22Rv1 (cell line): Measurements from ENCODE around the gene SDSL.

Source experiments
- H3K27ac ChIP-seq: fragments of 450-650 bp; 2 replicates; pipeline ENCODE4 v1.5.1; 2017
- ZFX ChIP-seq: fragments of 450-650 bp; IDR thresholded peaks from 2 replicates; pipeline ENCODE4 v1.6.1; 2017; ENCODE audit warnings: antibody characterized with exemption, borderline replicate concordance
- TF ChIP-seq, protein P1 (sequence below): fragments of 450-650 bp; IDR thresholded peaks from 2 replicates; pipeline ENCODE4 v1.5.1; 2017; ENCODE audit warnings: mild to moderate bottlenecking

The SDSL gene

DNA sequence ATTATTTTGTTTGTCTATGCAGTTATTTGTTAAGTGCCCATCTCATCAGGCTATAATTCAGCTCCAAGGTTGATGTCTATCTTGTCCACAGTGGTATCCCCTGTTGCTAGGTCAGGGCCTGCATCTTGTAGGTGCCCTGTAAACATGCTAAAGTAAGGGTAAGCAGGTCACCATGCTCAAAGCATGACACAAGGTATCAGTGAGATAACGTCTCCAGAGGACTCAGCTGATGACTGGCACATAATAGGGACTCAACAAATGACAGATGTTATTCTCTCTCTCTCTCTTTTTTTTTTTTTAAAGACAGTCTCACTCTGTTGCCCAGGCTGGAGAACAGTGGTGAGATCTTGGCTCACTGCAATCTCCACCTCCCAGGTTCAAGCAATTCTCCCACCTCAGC, 2.3 kb downstream of the SDSL start:
- TF ChIP-seq, protein P1, sequence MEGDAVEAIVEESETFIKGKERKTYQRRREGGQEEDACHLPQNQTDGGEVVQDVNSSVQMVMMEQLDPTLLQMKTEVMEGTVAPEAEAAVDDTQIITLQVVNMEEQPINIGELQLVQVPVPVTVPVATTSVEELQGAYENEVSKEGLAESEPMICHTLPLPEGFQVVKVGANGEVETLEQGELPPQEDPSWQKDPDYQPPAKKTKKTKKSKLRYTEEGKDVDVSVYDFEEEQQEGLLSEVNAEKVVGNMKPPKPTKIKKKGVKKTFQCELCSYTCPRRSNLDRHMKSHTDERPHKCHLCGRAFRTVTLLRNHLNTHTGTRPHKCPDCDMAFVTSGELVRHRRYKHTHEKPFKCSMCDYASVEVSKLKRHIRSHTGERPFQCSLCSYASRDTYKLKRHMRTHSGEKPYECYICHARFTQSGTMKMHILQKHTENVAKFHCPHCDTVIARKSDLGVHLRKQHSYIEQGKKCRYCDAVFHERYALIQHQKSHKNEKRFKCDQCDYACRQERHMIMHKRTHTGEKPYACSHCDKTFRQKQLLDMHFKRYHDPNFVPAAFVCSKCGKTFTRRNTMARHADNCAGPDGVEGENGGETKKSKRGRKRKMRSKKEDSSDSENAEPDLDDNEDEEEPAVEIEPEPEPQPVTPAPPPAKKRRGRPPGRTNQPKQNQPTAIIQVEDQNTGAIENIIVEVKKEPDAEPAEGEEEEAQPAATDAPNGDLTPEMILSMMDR = no peak
- no peak for TF ChIP-seq ZFX
- no peak overlapping the region for H3K27ac ChIP-seq

DNA sequence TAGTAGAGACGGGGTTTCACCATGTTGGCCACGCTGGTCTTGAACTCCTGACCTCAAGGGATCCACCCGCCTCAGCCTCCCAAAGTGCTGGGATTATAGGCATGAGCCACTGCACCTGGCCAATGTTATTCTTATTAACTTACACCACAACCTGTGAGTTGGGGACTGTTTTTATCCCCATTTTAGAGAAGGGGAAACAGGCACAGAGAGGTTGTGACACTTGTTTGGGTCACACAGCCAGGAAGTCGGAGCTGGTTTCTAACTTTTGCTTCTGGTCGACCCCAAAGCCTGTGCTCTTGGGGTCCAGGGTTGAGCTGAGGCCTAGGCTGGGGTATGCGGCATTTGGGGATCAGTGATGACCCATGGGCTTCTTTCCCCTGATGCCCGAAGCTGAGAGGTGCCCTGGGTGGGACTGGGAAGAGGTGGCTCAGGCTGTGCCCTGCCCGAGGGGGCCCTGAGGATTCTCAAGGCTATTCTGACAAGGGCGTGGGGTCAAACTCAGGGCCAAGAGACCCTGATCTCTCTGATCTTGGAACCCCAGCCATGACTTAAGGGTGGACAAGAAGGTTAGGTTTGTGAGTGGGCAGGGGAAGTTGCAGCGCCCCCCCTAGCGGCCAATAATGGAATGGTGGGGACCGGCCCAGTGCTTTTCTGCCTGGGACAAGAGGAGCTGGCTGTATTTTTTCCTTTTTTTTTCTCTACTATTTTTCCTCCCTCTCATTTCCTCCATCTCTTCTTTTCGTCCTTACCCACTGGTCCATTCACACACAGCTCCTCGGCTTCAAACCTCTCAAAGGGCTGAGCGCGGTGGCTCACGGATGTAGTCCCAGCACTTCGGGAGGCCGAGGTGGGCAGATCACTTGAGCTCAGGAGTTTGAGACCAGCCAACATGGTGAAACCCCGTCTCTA, 3.0 kb downstream of the SDSL start:
- TF ChIP-seq, protein P1 = peak; percentile 99
- TF ChIP-seq ZFX = no peak

DNA sequence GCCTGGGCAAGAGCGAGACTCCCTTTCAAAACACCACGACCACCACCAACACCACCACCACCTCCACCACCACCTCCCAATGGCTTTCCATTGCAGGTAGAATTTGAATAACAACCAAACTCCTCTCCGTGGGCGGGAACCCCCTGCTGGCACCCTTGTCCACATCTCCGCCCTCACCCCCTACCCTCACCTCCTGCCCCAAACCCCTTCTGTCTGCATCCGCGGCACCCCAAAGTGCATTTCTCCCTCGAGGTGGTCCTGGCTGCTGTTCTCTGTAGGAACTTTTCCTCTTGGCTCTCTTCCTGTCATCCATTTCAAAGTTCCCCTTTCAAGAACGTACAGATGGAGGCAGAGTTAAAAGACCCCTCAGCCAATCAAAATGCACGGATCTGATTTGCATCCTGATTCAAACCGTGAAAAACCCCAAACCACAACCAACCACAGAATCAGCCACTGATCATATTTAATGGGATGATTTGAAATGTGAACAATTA, 3.8 kb downstream of the SDSL start:
- TF ChIP-seq ZFX = no peak
- TF ChIP-seq, protein P1 = no peak
- no peak overlapping the region for H3K27ac ChIP-seq

More for the DNA sequence above, 3.0 kb downstream of the SDSL start:
- H3K27ac ChIP-seq = no peak overlapping the region

DNA sequence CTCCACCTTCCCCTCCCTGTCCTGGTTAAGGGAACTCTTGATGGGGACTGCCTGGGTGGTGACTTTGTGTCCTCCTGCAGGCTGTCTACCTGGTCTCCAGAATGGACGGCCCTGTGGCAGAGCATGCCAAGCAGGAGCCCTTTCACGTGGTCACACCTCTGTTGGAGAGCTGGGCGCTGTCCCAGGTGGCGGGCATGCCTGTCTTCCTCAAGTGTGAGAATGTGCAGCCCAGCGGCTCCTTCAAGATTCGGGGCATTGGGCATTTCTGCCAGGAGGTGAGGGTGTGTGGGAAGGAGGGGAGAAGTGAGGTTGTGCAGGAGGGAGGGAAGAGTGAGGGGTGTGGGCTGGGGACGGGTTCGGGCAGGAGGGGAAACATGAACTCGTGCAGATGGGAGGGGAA, 5.7 kb downstream of the SDSL start:
- TF ChIP-seq, protein P1 = no peak
- TF ChIP-seq ZFX = no peak
- no peak overlapping the region for H3K27ac ChIP-seq

DNA sequence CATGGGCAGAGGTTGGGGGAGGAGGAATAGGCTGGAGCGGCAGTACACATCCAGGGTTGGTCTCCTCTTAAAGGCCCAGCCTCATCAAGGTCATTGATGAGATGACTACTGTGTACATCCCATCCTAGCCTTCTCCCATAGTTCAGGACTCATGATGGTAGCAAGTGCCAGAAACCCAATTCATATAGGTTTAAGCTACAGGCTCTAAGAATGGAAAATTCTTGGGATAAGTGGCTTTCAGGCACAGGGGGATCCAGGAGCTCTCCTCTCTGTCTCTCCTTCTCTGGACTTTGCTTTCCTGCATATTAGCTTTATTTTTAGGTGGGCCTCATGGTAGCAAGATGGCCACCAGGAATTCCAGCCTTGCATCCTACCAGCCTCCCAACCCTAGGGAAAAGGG, 6.3 kb downstream of the SDSL start:
- H3K27ac ChIP-seq = no peak overlapping the region
- TF ChIP-seq, protein P1 = no peak
- no peak for TF ChIP-seq ZFX

DNA sequence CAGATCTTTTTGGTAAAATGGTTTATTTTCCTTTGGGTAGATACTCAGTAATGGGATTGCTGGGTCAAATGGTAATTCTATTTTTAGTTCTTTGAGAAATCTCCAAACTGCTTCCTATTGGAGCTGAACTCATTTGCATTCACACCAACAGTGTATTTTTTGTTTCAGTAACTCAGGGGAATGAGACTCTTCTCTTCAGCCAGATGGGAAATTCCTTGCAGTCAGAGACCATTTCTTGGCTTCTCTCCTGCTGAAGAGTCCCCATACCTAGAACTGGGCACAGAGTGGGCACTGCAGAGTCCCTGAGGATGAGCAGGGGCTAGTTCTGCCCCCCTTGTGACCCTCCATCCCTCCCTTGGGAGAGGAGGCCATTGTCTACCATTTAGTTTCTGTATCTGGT, 10.8 kb downstream of the SDSL start:
- no peak overlapping the region for H3K27ac ChIP-seq
- TF ChIP-seq ZFX = no peak
- TF ChIP-seq, protein P1 = no peak

DNA sequence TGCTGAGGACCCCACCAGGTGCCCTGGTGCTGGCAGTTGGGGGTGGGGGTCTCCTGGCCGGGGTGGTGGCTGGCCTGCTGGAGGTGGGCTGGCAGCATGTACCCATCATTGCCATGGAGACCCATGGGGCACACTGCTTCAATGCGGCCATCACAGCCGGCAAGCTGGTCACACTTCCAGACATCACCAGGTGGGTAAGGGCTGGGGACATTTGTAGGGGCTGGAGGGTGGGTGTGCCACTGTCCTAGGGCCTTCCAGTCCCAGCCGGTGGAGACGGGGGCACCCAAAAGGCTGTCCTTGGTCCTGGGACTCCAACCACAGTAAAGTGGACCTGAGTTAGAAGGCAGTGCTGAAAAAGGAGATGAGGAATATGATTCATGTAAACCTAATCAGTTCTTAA, 13.2 kb downstream of the SDSL start:
- TF ChIP-seq, protein P1 = no peak
- TF ChIP-seq ZFX = no peak
- H3K27ac ChIP-seq = no peak overlapping the region
